NK-92 (cell line): ENCODE data around the gene CRISPLD2.
"Not testable (repeated sequence)": the region's sequence is repeated elsewhere in the genome, so short reads cannot be mapped to it uniquely, and the experiment has no call there.

ENCODE experiments used
- DNase-seq: peaks from one replicate; lab custom pipeline; 2025; ENCODE audit not compliant: unreplicated experiment; lab: John Stamatoyannopoulos, UW

CRISPLD2 gene

GRCh38 chr16:84821728-84822689, 2.2 kb downstream of the CRISPLD2 start:
- no peak for DNase-seq

- no peak for DNase-seq
These were observed 3.2 kb downstream of the CRISPLD2 start for GRCh38 chr16:84822990-84823389.

GRCh38 chr16:84823484-84823883, 3.7 kb downstream of the CRISPLD2 start:
- DNase-seq: no peak

- no peak for DNase-seq
These were observed 4.1 kb downstream of the CRISPLD2 start for GRCh38 chr16:84823926-84824325.

- DNase-seq: no peak
These were observed 6.2 kb downstream of the CRISPLD2 start for GRCh38 chr16:84825896-84826557.

- no peak for DNase-seq
These were observed 6.8 kb downstream of the CRISPLD2 start for GRCh38 chr16:84826558-84826941.

- no peak for DNase-seq
These were observed 7.4 kb downstream of the CRISPLD2 start for GRCh38 chr16:84827131-84827574.

GRCh38 chr16:84827897-84828296, 8.1 kb downstream of the CRISPLD2 start:
- no peak for DNase-seq

GRCh38 chr16:84828322-84828721, 8.5 kb downstream of the CRISPLD2 start:
- DNase-seq: no peak

- no peak for DNase-seq
These were observed 9.6 kb downstream of the CRISPLD2 start for GRCh38 chr16:84829168-84829965.

- DNase-seq: no peak
These were observed 11.1 kb downstream of the CRISPLD2 start for GRCh38 chr16:84830765-84831384.

GRCh38 chr16:84831728-84832127, 11.9 kb downstream of the CRISPLD2 start:
- not testable (repeated sequence) for DNase-seq

- no peak for DNase-seq
These were observed 12.8 kb downstream of the CRISPLD2 start for GRCh38 chr16:84832488-84833143.

GRCh38 chr16:84833144-84833500, 13.3 kb downstream of the CRISPLD2 start:
- no peak for DNase-seq

GRCh38 chr16:84833542-84834402, 14.0 kb downstream of the CRISPLD2 start:
- DNase-seq: no peak

- DNase-seq: no peak
These were observed 14.6 kb downstream of the CRISPLD2 start for GRCh38 chr16:84834403-84834772.

- no peak for DNase-seq
These were observed 16.5 kb downstream of the CRISPLD2 start for GRCh38 chr16:84836234-84836647.

- no peak for DNase-seq
These were observed 17.2 kb downstream of the CRISPLD2 start for GRCh38 chr16:84836967-84837366.

GRCh38 chr16:84838383-84838948, 18.7 kb downstream of the CRISPLD2 start:
- DNase-seq: no peak
